ENCODE results near the gene GRPEL2.
"Not testable (repeated sequence)": the region's sequence is repeated elsewhere in the genome, so short reads cannot be mapped to it uniquely, and the experiment has no call there.

Gene GRPEL2

DNA sequence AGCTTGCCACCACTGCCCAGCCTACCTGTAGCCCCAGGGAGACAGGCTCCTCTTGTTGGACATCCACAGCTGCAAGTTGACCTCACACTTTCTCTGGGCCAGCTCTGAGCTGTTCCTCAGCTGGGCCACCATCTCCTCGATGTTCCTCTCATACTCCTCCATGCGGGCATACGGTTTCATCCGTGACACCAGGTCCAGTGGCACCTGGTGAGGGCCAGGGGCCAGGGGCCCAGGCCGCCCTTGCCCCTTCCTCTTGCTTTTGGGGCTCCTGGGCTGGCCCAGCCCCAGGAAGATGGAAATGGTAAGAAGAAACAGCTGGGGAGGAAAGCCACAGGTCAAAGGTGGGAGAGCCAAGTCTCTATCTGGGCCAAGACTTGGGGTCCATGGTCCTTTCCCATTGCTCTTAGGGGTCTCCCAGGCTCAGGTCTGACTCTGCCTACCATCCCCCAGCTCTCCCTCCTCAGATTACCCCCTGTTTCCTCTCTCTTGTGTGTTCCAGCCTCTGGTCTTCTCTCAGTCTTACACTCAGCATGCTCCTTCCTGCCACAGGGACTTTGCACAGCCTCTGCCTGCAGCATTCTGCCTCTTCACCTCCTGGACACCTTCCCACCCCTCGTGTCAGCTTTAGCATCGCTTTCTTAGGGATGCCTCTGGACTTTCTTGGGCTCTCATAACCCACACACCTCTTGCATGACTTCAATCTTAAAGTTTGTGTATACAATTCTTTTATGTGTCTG lies 31.6 kb downstream of the GRPEL2 start:
- no peak for DNase-seq (ENCODE audit: low read depth)

- no peak for DNase-seq (ENCODE audit: low read depth)
These were observed 33.0 kb downstream of the GRPEL2 start for GRCh38 chr5:149378241-149378820.

GRCh38 chr5:149379177-149379761 lies 34.0 kb downstream of the GRPEL2 start, which contains the start of gene IL17B:
IL17B (minus strand) TSS chr5:149379292; CDS start chr5:149379225, 67 bp downstream.
- no peak for DNase-seq (ENCODE audit: low read depth)

GRCh38 chr5:149379818-149380374 lies 34.6 kb downstream of the GRPEL2 start:
- DNase-seq (ENCODE audit: low read depth) = no peak

GRCh38 chr5:149380466-149381121 lies 35.3 kb downstream of the GRPEL2 start:
- DNase-seq (ENCODE audit: low read depth) = no peak

- no peak for DNase-seq (ENCODE audit: low read depth)
These were observed 36.1 kb downstream of the GRPEL2 start for GRCh38 chr5:149381261-149381985.

GRCh38 chr5:149381986-149382338 lies 36.7 kb downstream of the GRPEL2 start:
- DNase-seq (ENCODE audit: low read depth) = peak; percentile 55

- DNase-seq (ENCODE audit: low read depth) = no peak
These were observed 37.4 kb downstream of the GRPEL2 start for GRCh38 chr5:149382517-149383220.

- DNase-seq (ENCODE audit: low read depth) = no peak
These were observed 38.1 kb downstream of the GRPEL2 start for GRCh38 chr5:149383399-149383798.

GRCh38 chr5:149386166-149386565 lies 40.9 kb downstream of the GRPEL2 start:
- no peak for DNase-seq (ENCODE audit: low read depth)

GRCh38 chr5:149387081-149387631 lies 41.9 kb downstream of the GRPEL2 start:
- DNase-seq (ENCODE audit: low read depth) = no peak

DNA sequence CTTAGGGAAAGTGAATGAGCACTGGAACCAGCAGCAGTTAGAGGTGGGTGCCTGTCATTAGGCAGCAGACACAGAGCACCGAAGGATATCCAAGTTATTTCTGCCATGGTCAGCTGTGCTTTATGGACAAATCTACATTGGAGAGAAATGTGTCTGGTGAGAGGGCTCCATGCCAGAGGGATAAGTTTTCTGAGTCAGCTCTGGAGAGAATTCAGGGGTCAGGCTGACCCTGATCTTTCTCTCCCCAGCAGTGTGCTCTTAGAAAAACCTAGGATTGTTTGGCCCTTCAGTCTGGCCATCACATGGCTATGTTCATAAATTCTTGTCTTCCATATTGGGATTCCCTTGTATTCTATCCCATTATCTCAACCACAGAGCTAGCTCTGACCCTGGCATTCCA lies 42.7 kb downstream of the GRPEL2 start:
- DNase-seq (ENCODE audit: low read depth) = no peak

GRCh38 chr5:149388498-149389190 lies 43.3 kb downstream of the GRPEL2 start:
- DNase-seq (ENCODE audit: low read depth) = no peak

GRCh38 chr5:149389552-149390495 lies 44.5 kb downstream of the GRPEL2 start:
- no peak for DNase-seq (ENCODE audit: low read depth)

GRCh38 chr5:149391076-149391475 lies 45.8 kb downstream of the GRPEL2 start:
- DNase-seq (ENCODE audit: low read depth) = not testable (repeated sequence)

DNA sequence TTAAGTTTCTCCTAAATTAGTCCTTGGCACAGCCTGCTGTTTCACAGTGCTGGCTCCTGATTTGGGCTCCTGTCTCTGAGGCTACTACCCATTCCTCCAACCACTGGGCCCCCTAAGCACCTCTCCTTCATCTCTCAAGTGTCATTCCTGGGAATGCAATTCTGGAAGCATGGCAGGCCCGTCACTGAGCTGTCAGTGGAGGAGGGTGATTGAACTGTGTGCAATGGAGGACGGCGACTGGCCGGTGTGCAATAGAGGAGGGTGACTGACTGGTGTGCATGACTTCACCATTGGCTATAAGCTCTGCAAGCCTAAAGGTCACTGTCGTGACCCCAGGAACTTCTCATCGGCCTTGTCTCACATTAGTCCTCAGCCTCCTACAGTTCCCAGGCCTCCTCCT lies 46.2 kb downstream of the GRPEL2 start:
- no peak for DNase-seq (ENCODE audit: low read depth)

- DNase-seq (ENCODE audit: low read depth) = no peak
These were observed 47.4 kb downstream of the GRPEL2 start for GRCh38 chr5:149392718-149393117.

DNA sequence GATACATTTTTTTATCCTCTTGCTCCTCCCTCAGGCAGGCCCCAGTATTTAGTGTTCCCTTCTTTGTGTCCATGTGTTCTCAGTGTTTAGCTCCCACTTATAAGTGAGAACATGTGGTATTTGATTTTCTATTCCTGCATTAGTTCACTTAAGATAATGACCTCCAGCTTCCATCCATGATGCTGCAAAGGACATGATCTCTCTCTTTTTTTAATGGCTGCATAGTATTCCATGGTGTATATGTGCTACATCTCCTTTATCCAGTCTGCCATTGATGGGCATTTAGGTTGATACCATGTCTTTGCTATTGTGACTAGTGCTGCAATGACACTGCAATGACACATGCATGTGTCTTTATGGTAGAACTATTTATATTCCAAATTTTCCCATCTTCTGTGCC lies 49.7 kb downstream of the GRPEL2 start:
- DNase-seq (ENCODE audit: low read depth) = not testable (repeated sequence)

GRCh38 chr5:149397530-149397929 lies 52.2 kb downstream of the GRPEL2 start:
- DNase-seq (ENCODE audit: low read depth) = no peak
